ENCODE measurements around the gene PLK5.
"Not testable (repeated sequence)": the region's sequence is repeated elsewhere in the genome, so short reads cannot be mapped to it uniquely, and the experiment has no call there.

PLK5 gene

DNA sequence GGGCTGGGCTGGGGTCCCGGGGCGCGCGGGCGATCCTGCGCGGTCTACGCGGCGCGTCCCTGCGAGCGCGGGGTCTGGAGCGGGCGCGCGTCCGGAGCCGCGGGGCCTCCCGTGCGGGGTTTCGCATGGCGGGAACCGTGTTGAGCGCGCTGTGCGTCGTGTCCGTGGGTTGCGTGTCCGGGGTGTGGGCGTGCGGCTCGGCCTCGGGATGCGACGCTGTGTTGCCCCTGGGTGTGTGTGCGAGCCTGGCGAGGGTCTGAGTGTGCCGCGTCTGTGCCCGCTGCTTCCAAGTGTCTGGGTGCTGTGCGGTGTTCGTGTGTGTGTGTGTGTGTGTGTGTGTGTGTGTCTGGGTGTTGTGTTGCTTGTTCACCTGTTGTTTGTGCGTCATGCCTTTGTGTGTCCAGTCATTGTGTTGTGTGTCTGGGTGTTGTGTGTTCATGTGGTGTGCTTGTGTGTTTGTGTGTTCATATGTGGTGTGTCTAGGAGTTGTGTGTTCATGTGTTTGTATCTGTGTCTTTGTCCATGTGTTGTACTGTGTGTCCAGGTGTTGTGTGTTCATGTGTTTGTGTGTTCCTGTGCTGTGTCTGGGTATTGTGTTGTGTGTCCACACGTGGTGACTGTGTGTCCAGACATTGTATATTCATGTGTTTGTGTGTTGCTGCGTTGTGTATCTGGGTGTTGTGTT lies 552 bp downstream of the PLK5 start:
- no peaks in the 10 kb centered on the region for H3K9me3 ChIP-seq (ENCODE audit: low read length)
- H3K36me3 ChIP-seq (ENCODE audit: insufficient read depth, low read length), result no peaks in the 10 kb centered on the region
- H3K4me3 ChIP-seq (ENCODE audit: low read depth in 1 of 2, low read length in 2 of 2), result peak overlapping the region in 1 of 2 donors; percentile 20
- H3K27ac ChIP-seq (ENCODE audit: low read depth, low read length), result no peak overlapping the region
- H3K27me3 ChIP-seq (ENCODE audit: control insufficient read depth in 1 of 2, insufficient read depth in 2 of 2, low read length in 2 of 2), result peaks cover 20 to 56% of the 10 kb centered on the region in 2 donors
- peaks cover 3% of the 10 kb centered on the region for H3K4me1 ChIP-seq (ENCODE audit: insufficient read depth, low read length)
- H3K9ac ChIP-seq (ENCODE audit: low read length), result no peak overlapping the region

DNA sequence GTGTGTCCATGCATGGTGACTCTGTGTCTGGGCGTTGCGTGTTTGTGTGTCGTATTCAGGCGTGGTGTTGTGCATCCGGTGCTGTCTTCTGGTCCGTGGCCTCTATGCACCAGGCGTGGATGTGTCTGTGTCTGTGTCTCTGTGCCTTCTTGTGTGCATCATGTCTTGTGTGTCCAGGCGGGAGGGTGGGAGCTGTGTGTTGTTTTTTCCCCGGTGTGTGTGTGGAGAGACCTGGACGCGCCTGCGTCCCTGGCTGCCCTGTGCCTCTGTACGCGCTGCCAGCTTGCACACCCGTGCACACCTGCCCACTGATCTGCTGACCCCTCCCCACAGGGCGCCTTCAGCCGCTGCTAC lies 1.1 kb downstream of the PLK5 start:
- Histone ChIP-seq H3K9me3 (ENCODE audit: low read length) (no peaks in the 10 kb centered on the region), H3K4me1 (ENCODE audit: insufficient read depth, low read length) (peaks cover 3% of the 10 kb centered on the region), H3K27me3 (ENCODE audit: control insufficient read depth in 1 of 2, insufficient read depth in 2 of 2, low read length in 2 of 2) (peaks cover 20 to 56% of the 10 kb centered on the region in 2 donors), H3K36me3 (ENCODE audit: insufficient read depth, low read length) (no peaks in the 10 kb centered on the region), H3K4me3 (ENCODE audit: low read depth in 1 of 2, low read length in 2 of 2) (no peak overlapping the region), H3K27ac (ENCODE audit: low read depth, low read length) (no peak overlapping the region), H3K9ac (ENCODE audit: low read length) (no peak overlapping the region)

DNA sequence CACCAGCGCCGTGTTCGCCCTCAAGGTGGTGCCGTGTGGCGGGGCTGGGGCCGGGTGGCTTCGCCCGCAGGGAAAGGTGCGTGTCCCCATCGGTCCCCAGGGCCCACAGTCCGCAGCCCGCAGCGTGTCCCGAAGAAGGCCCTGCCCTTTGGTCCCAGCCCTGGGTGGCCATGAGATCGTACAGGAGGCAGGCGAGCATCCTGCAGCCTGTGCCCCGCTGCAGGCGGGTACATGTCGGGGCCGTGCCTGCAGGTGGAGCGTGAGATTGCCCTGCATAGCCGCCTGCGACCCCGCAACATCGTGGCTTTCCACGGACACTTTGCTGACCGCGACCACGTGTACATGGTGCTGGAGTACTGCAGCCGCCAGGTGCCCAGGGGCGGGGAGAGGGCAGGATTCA lies 1.5 kb downstream of the PLK5 start:
- no peaks in the 10 kb centered on the region for H3K9me3 ChIP-seq (ENCODE audit: low read length)
- H3K36me3 ChIP-seq (ENCODE audit: insufficient read depth, low read length), result no peaks in the 10 kb centered on the region
- H3K9ac ChIP-seq (ENCODE audit: low read length), result no peak overlapping the region
- H3K4me3 ChIP-seq (ENCODE audit: low read depth in 1 of 2, low read length in 2 of 2), result no peak overlapping the region
- peaks cover 3% of the 10 kb centered on the region for H3K4me1 ChIP-seq (ENCODE audit: insufficient read depth, low read length)
- no peak overlapping the region for H3K27ac ChIP-seq (ENCODE audit: low read depth, low read length)
- H3K27me3 ChIP-seq (ENCODE audit: control insufficient read depth in 1 of 2, insufficient read depth in 2 of 2, low read length in 2 of 2), result peaks cover 20 to 52% of the 10 kb centered on the region in 2 donors

DNA sequence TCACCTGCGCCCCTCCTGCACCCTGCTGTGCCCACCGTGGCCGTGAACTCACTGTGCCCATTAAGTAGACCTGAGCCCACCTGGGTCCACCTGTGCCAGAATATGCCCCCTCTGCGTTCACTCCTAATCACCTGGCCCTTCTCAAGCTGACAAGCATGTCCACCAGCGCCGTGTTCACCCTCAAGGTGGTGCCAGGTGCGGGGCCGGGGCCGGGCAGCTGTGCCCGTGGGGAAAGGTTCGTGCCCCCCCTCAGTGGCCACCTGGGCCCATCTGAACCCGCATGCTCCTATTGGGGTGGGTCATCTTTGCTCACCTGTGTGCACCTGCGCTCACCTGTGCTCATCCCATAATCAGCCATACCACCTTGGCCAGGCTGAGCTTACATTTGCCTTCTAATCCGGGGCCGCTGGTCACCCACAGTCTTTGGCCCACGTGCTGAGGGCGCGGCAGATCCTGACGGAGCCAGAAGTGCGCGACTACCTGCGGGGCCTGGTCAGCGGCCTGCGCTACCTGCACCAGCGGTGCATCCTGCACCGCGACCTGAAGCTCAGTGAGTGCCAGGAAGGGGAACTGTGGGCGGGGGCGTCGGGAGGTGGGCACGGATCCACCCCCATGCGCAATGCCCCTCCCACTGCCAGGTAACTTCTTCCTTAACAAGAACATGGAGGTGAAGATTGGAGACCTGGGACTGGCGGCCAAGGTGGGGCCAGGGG lies 2.3 kb downstream of the PLK5 start:
- H3K9me3 ChIP-seq (ENCODE audit: low read length), result no peaks in the 10 kb centered on the region
- no peaks in the 10 kb centered on the region for H3K36me3 ChIP-seq (ENCODE audit: insufficient read depth, low read length)
- H3K27me3 ChIP-seq (ENCODE audit: control insufficient read depth in 1 of 2, insufficient read depth in 2 of 2, low read length in 2 of 2), result peaks cover 20 to 52% of the 10 kb centered on the region in 2 donors
- H3K4me3 ChIP-seq (ENCODE audit: low read depth in 1 of 2, low read length in 2 of 2), result no peak overlapping the region
- peaks cover 3% of the 10 kb centered on the region for H3K4me1 ChIP-seq (ENCODE audit: insufficient read depth, low read length)
- H3K9ac ChIP-seq (ENCODE audit: low read length), result no peak overlapping the region
- H3K27ac ChIP-seq (ENCODE audit: low read depth, low read length), result no peak overlapping the region

DNA sequence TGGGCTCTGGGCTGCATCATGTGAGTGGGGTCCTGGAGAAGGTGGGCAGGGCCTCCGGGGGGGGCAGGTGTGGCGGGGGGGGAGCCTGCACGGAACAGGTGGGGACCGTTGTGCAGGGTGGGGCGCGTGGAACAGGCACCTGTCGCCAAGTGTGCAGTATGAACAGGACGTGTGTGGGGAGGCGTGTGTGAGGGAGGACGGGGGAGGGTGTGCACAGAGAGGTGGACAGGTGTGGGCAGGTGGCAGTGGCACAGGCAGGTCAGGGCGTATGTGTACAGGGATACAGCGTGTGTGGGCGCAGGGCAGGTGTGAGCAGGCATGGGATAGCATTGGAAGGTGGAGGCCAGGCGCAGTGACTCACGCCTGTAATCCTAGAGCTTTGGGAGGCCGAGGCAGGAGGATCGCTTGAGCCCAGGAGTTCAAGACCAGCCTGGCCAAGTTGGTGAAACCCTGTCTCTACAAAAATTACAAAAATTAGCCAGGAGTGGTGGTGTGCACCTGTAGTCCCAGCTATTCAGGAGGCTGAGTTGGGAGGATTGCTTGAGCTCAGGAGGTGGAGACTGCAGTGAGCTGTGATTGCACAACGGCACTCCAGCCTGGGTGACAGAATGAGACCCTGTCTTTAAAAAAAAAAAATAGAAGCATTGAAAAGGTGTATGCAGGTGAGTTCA lies 3.2 kb downstream of the PLK5 start:
- Histone ChIP-seq H3K36me3 (ENCODE audit: insufficient read depth, low read length) (no peaks in the 10 kb centered on the region), H3K27me3 (ENCODE audit: control insufficient read depth in 1 of 2, insufficient read depth in 2 of 2, low read length in 2 of 2) (peaks cover 20 to 55% of the 10 kb centered on the region in 2 donors), H3K4me1 (ENCODE audit: insufficient read depth, low read length) (no peaks in the 10 kb centered on the region), H3K4me3 (ENCODE audit: low read depth in 1 of 2, low read length in 2 of 2) (no peak overlapping the region), H3K27ac (ENCODE audit: low read depth, low read length) (no peak overlapping the region), H3K9me3 (ENCODE audit: low read length) (no peaks in the 10 kb centered on the region), H3K9ac (ENCODE audit: low read length) (no peak overlapping the region)

DNA sequence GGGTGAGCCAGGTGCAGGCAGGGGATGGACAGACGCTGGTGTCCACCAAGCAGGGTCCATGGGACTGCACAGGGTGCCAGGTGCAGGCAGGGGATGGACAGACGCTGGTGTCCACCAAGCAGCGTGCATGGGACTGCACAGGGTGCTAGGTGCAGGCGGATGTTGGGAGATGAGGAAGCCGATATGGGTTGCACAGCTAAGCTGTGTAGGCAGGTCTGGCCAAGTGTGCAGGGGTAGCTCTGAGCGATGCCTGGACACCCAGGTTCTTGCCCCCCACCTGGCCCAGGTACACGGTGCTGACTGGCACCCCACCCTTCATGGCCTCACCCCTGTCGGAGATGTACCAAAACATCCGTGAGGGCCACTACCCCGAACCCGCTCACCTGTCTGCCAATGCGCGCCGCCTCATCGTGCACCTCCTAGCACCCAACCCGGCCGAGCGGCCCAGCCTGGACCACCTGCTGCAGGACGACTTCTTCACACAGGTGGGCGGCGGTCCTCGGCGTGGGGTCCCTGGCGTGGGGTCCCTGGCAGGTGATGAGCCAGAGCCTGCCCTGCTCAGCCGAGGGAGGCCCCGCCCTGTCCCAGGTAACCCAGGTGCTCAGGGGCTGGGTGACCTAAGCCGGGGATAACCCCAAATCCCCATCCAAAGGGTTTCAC lies 3.9 kb downstream of the PLK5 start:
- no peaks in the 10 kb centered on the region for H3K4me1 ChIP-seq (ENCODE audit: insufficient read depth, low read length)
- no peaks in the 10 kb centered on the region for H3K36me3 ChIP-seq (ENCODE audit: insufficient read depth, low read length)
- H3K4me3 ChIP-seq (ENCODE audit: low read depth in 1 of 2, low read length in 2 of 2), result no peak overlapping the region
- no peaks in the 10 kb centered on the region for H3K9me3 ChIP-seq (ENCODE audit: low read length)
- H3K27ac ChIP-seq (ENCODE audit: low read depth, low read length), result no peak overlapping the region
- no peak overlapping the region for H3K9ac ChIP-seq (ENCODE audit: low read length)
- peaks cover 20 to 55% of the 10 kb centered on the region in 2 donors for H3K27me3 ChIP-seq (ENCODE audit: control insufficient read depth in 1 of 2, insufficient read depth in 2 of 2, low read length in 2 of 2)

DNA sequence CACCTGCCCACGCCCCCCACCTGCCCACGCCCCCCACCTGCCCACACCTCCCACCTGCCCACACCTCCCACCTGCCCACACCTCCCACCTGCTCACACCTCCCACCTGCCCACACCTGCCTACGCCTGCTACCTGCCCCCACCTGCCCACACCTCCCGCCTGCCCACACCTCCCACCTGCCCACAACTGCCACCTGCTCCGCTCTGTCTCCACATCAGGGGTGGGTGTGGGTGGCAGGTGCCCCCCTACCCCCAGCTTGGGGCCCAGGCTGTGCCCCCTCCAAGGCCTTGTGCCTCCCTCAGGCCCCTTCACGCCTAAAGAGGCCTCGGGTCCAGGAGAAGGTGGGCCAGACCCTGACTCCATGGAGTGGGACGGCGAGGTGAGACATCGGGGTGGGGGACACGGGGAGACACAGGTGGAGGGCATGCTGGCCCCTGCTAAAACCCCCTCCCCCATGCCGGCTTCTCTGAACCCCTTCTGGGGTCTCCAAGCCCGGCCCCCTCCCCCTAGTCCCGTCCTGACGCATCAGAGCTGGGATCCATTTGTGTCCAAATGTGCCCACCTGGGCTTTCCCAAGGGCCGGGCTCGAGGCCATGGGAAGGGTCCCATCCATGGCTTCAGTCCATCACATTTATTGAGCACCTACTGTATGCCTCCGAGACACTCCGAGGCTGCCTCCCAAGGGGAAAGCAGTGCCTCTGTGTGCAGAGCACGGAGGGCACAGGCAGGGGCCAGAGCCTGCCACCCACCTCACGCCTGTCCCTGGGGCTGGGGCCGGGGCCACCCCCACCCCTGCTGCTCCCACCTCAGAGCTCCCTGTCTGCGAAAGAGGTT lies 4.9 kb downstream of the PLK5 start:
- Histone ChIP-seq H3K9ac (ENCODE audit: low read length) (no peak overlapping the region), H3K4me1 (ENCODE audit: insufficient read depth, low read length) (no peaks in the 10 kb centered on the region), H3K36me3 (ENCODE audit: insufficient read depth, low read length) (no peaks in the 10 kb centered on the region), H3K27ac (ENCODE audit: low read depth, low read length) (no peak overlapping the region), H3K4me3 (ENCODE audit: low read depth in 1 of 2, low read length in 2 of 2) (no peak overlapping the region), H3K9me3 (ENCODE audit: low read length) (no peaks in the 10 kb centered on the region), H3K27me3 (ENCODE audit: control insufficient read depth in 1 of 2, insufficient read depth in 2 of 2, low read length in 2 of 2) (peaks cover 20 to 46% of the 10 kb centered on the region in 2 donors)

DNA sequence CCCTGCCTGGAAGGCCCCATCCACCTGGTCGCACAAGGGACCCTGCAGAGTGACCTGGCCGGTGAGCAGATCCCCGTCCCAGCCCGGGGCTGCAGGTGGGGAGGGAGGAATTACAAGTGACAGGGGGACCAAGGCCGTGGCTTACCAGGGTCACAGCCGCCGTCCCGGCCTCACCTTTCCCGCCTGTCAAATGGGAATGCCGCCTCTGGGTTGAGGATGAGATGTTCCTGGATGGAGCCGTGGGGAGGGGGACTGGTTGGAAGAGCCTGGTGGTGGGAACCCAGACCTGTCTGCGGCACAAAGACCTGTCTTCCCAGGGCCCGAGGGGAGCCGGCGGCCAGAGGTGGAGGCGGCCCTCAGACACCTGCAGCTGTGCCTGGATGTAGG lies 5.5 kb downstream of the PLK5 start:
- no peak overlapping the region for H3K9ac ChIP-seq (ENCODE audit: low read length)
- H3K4me1 ChIP-seq (ENCODE audit: insufficient read depth, low read length), result no peaks in the 10 kb centered on the region
- no peak overlapping the region for H3K4me3 ChIP-seq (ENCODE audit: low read depth in 1 of 2, low read length in 2 of 2)
- no peaks in the 10 kb centered on the region for H3K36me3 ChIP-seq (ENCODE audit: insufficient read depth, low read length)
- no peak overlapping the region for H3K27ac ChIP-seq (ENCODE audit: low read depth, low read length)
- peaks cover 18 to 44% of the 10 kb centered on the region in 2 donors for H3K27me3 ChIP-seq (ENCODE audit: control insufficient read depth in 1 of 2, insufficient read depth in 2 of 2, low read length in 2 of 2)
- H3K9me3 ChIP-seq (ENCODE audit: low read length), result no peaks in the 10 kb centered on the region

DNA sequence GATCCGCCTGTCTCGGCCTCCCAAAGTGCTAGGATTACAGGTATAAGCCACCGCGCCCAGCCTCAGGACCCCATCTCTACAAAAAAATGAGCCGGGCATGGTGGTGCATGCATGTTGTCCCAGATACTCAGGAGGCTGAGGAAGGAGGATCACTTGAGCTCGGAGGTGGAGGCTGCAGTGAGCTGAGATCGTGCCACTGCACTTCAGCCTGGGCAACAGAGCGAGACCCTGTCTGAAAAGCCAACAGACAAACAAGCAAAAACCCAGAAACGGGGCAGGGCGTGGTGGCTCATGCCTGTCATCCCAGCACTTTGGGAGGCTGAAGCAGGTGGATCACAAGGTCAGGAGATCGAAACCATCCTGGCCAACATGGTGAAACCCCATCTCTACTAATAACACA lies 7.0 kb downstream of the PLK5 start:
- H3K27me3 ChIP-seq (ENCODE audit: control insufficient read depth in 1 of 2, insufficient read depth in 2 of 2, low read length in 2 of 2), result peaks cover 6 to 29% of the 10 kb centered on the region in 2 donors
- H3K9ac ChIP-seq (ENCODE audit: low read length); H3K36me3 ChIP-seq (ENCODE audit: insufficient read depth, low read length): not testable (repeated sequence)

DNA sequence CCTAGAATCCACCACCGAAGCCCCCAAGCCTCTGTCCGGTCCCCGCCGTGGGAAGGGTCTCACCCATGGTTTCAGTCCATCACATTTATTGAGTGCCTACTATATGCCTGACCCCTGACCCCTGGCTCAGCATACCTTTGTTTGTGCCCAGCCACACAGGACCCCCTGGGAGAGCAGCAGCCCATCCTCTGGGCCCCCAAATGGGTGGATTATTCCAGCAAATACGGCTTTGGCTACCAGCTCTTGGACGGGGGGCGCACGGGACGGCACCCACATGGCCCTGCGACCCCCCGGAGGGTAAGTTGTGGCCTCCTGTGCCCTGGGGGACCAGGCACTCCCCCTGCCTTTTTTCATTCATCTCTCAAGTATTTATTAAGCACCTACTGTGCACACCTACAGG lies 7.7 kb downstream of the PLK5 start:
- no peaks in the 10 kb centered on the region for H3K4me1 ChIP-seq (ENCODE audit: insufficient read depth, low read length)
- no peaks in the 10 kb centered on the region for H3K9me3 ChIP-seq (ENCODE audit: low read length)
- H3K36me3 ChIP-seq (ENCODE audit: insufficient read depth, low read length), result no peaks in the 10 kb centered on the region
- no peak overlapping the region for H3K9ac ChIP-seq (ENCODE audit: low read length)
- H3K27ac ChIP-seq (ENCODE audit: low read depth, low read length), result no peak overlapping the region
- H3K27me3 ChIP-seq (ENCODE audit: control insufficient read depth in 1 of 2, insufficient read depth in 2 of 2, low read length in 2 of 2), result peaks cover 0 to 22% of the 10 kb centered on the region in 2 donors
- no peak overlapping the region for H3K4me3 ChIP-seq (ENCODE audit: low read depth in 1 of 2, low read length in 2 of 2)

More for the DNA sequence above, 7.0 kb downstream of the PLK5 start:
- H3K4me1 ChIP-seq (ENCODE audit: insufficient read depth, low read length); H3K9me3 ChIP-seq (ENCODE audit: low read length); H3K27ac ChIP-seq (ENCODE audit: low read depth, low read length); H3K4me3 ChIP-seq (ENCODE audit: low read depth in 1 of 2, low read length in 2 of 2): not testable (repeated sequence)

DNA sequence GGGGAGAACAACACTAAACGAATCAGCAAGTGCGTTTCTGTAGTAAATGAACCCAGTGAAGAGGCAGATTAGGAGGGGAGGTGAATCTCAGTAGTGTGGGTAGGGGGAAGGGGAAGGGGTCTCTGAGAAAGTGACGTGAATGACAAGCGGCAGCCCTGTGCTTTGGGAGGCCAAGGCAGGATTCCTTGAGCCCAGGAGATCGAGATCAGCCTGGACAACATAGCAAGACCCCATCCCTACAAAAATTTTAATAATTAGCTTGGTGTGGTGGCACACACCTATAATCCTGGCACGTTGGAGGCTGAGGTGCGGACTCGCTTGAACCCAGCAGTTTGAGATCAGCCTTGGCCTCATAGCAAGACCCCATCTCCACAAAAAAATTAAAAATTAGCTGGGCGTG lies 8.1 kb downstream of the PLK5 start:
- H3K27me3 ChIP-seq (ENCODE audit: control insufficient read depth in 1 of 2, insufficient read depth in 2 of 2, low read length in 2 of 2), result peaks cover 0 to 18% of the 10 kb centered on the region in 2 donors
- H3K27ac ChIP-seq (ENCODE audit: low read depth, low read length), result no peak overlapping the region
- no peaks in the 10 kb centered on the region for H3K36me3 ChIP-seq (ENCODE audit: insufficient read depth, low read length)
- H3K4me3 ChIP-seq (ENCODE audit: low read depth in 1 of 2, low read length in 2 of 2), result no peak overlapping the region
- no peak overlapping the region for H3K9ac ChIP-seq (ENCODE audit: low read length)
- no peaks in the 10 kb centered on the region for H3K9me3 ChIP-seq (ENCODE audit: low read length)
- no peaks in the 10 kb centered on the region for H3K4me1 ChIP-seq (ENCODE audit: insufficient read depth, low read length)

All from muscle layer of colon (tissue), 2 donors.